Stomach (tissue), 9 donors: Measurements from ENCODE around the gene PKD1. TPM values are rescaled to one million over a fixed set of nuclear protein-coding genes. Genes with fewer than 3 reads are reported as not detected.

Source experiments
- DNase-seq, 2 donors: peaks; one replicate each; pipeline versions ENCODE4 v3.0.0 to v3.0.0-alpha.2; 2013 to 2019
- H3K27ac ChIP-seq, 5 donors: fragments of 200-600 bp in 4 of 5; sonication (generic) in 4 of 5; one replicate each; pipeline ENCODE4 v1.5.1; 2013 to 2019; ENCODE audit warnings: mild to moderate bottlenecking in 1 of 5, moderate library complexity in 1 of 5
- H3K27me3 ChIP-seq, 3 donors: fragments of 200-600 bp; sonication (generic); one replicate each; pipeline ENCODE4 v1.5.1; 2017 to 2019; ENCODE audit warnings: mixed run types in 1 of 3
- H3K36me3 ChIP-seq, 4 donors: fragments of 200-600 bp; sonication (generic); 1 replicate in 3 of 4; 2 replicates in 1 of 4; pipeline ENCODE4 v1.5.1; 2016 to 2019
- H3K4me1 ChIP-seq, 4 donors: fragments of 200-600 bp; sonication (generic); one replicate each; pipeline ENCODE4 v1.5.1; 2016 to 2019
- H3K4me3 ChIP-seq, 4 donors: fragments of 200-600 bp; sonication (generic) in 3 of 4; one replicate each; pipeline ENCODE4 v1.5.1; 2016 to 2019; ENCODE audit warnings: mild to moderate bottlenecking in 1 of 4
- H3K9me3 ChIP-seq, 4 donors: fragments of 200-600 bp; sonication (generic); one replicate each; pipeline ENCODE4 v1.5.1; 2016 to 2019
- EP300 ChIP-seq: sonication (generic); formaldehyde crosslinking; IDR thresholded peaks from one replicate; pipeline ENCODE4 v1.6.1; 2017; ENCODE audit warnings: antibody characterized with exemption
- POLR2A ChIP-seq, 4 donors: fragments of 450-650 bp; IDR thresholded peaks; one replicate each; pipeline ENCODE4 v1.6.1; 2016; ENCODE audit warnings: antibody characterized with exemption in 4 of 4, control low read depth in 2 of 4, mild to moderate bottlenecking in 1 of 4, moderate library complexity in 1 of 4
- POLR2AphosphoS5 ChIP-seq, 3 donors: sonication (generic); formaldehyde crosslinking; IDR thresholded peaks; one replicate each; pipeline ENCODE4 v1.6.1; 2016; ENCODE audit warnings: antibody characterized with exemption in 3 of 3
- WGBS, 5 donors: extraction: QIAGEN DNeasy Blood & Tissue Kit in 3 of 5; methylation state at CpG; one replicate each; pipeline versions ENCODE4 v1.1.5 to v1.1.7; 2013 to 2018; 5-methylcytosine and 5-hydroxymethylcytosine counted together
- intact Hi-C: fragments of 100-400 bp; cut with DNase I; formaldehyde crosslinking; loops from one replicate; pipeline ENCODE4 v1.15.1; 2023; ENCODE audit warnings: low total_unique reads
- polyA plus RNA-seq, 3 donors: library from polyadenylated mRNA; stranded (reverse); fragments of 200-250 nt; gene quantifications; one replicate each; pipeline ENCODE4 v1.2.3, GENCODE V29; 2013
- total RNA-seq, 5 donors: library from RNA; depleted of rRNA; stranded (reverse); fragments of >200 nt; gene quantifications; one replicate each; pipeline versions ENCODE4 v1.1.0 to v1.2.3, GENCODE V29; 2014 to 2016
- TF ChIP-seq, protein P1 (sequence below), 7 experiments: fragments of 450-650 bp in 4 of 7; fragments of 200-600 bp in 3 of 7; sonication (generic) in 3 of 7; IDR thresholded peaks; one replicate each; pipeline ENCODE4 v1.5.1; 2016 to 2019; ENCODE audit warnings: antibody characterized with exemption in 7 of 7, control low read depth in 2 of 7, mild to moderate bottlenecking in 1 of 7
- donor health status: healthy with polysubstance abuse.
- donor health status: Bipolar disorder and iron deficiency.
- donor health status: healthy.

Gene PKD1
- total and polyA plus RNA-seq, 8 donors: 10.4 to 776 (median 90.7) TPM

DNA sequence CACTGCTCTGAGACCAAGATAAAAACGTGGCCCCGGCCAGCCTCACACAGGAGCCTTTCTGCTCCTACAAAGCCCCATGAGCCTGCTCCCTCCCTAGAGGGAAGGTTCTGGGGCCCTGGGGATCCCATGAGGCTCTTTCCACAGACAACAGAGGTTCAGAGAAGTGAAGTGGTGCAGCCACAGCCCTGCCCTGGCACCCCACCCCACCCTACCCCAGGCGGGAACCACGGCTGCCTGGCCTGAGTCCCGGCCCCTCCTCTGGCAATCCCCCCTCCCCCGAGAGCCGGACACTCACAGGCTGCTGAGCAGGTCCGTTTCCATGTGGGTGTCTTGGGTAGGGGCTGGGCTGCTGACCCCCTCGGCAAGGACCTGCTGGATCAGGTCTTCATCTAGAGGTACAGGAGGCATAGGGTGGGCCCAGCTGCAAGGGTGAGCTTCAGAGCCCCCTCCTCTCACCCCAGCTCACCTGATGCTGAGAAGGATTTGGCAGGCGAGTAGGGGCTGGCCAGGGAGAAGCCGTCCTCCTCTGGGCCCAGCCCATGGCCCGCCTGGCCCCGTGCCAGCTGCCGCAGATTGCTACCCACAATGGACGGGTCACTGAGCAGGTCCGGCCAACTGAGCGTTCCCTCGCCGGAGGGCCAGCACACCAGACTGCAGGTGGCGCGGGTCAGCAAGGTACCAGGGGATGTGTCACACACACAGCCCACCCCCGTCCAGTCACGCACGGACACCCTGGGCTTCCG is 38.7 kb downstream of the PKD1 start:
- intact Hi-C loops: no loop called here
- Histone ChIP-seq H3K9me3 (no peaks in the 10 kb centered on the region), H3K4me1 (peaks cover 6 to 20% (median 13%) of the 10 kb centered on the region in 4 donors), H3K36me3 (peaks cover 60 to 95% (median 94%) of the 10 kb centered on the region in 4 donors), H3K27ac (no peak overlapping the region), H3K4me3 (no peak overlapping the region), H3K27me3 (no peaks in the 10 kb centered on the region)
- TF ChIP-seq POLR2A (IDR thresholded peaks at IDR 0.05): no peak
- no peak for TF ChIP-seq POLR2AphosphoS5 (IDR thresholded peaks at IDR 0.05)
- TF ChIP-seq, protein P1, sequence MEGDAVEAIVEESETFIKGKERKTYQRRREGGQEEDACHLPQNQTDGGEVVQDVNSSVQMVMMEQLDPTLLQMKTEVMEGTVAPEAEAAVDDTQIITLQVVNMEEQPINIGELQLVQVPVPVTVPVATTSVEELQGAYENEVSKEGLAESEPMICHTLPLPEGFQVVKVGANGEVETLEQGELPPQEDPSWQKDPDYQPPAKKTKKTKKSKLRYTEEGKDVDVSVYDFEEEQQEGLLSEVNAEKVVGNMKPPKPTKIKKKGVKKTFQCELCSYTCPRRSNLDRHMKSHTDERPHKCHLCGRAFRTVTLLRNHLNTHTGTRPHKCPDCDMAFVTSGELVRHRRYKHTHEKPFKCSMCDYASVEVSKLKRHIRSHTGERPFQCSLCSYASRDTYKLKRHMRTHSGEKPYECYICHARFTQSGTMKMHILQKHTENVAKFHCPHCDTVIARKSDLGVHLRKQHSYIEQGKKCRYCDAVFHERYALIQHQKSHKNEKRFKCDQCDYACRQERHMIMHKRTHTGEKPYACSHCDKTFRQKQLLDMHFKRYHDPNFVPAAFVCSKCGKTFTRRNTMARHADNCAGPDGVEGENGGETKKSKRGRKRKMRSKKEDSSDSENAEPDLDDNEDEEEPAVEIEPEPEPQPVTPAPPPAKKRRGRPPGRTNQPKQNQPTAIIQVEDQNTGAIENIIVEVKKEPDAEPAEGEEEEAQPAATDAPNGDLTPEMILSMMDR (IDR thresholded peaks at IDR 0.05): no peak
- no peak for TF ChIP-seq EP300
- peak in 1 of 2 donors; percentile 18 for DNase-seq
- WGBS, 5 donors: 45 to 73% (median 65%) methylated on average over 9 to 25 of the region's 25 CpGs

GRCh38 chr16:2095918-2096582 is 39.6 kb downstream of the PKD1 start:
- peaks cover 59 to 93% (median 92%) of the 10 kb centered on the region in 4 donors for H3K36me3 ChIP-seq
- TF ChIP-seq, protein P1 (IDR thresholded peaks at IDR 0.05): no peak
- TF ChIP-seq EP300 (no peak), POLR2A (IDR thresholded peaks at IDR 0.05) (no peak), POLR2AphosphoS5 (IDR thresholded peaks at IDR 0.05) (no peak)

GRCh38 chr16:2095315-2095853 is 40.3 kb downstream of the PKD1 start:
- no peak overlapping the region for H3K4me3 ChIP-seq
- H3K9me3 ChIP-seq: no peaks in the 10 kb centered on the region
- intact Hi-C loops: no loop called here
- 93 to 97% (median 96%) methylated on average over 26 of the region's 26 CpGs for WGBS, 5 donors
- H3K4me1 ChIP-seq: peaks cover 13 to 31% (median 24%) of the 10 kb centered on the region in 4 donors
- TF ChIP-seq POLR2AphosphoS5 (IDR thresholded peaks at IDR 0.05) (no peak), EP300 (no peak), POLR2A (IDR thresholded peaks at IDR 0.05) (no peak)
- DNase-seq: no peak
- H3K27ac ChIP-seq: no peak overlapping the region
- H3K27me3 ChIP-seq: no peaks in the 10 kb centered on the region
- H3K36me3 ChIP-seq: peaks cover 63 to 92% (median 90%) of the 10 kb centered on the region in 4 donors

More at GRCh38 chr16:2095918-2096582, 39.6 kb downstream of the PKD1 start:
- WGBS, 5 donors: 95 to 98% (median 96%) methylated on average over 21 to 23 of the region's 23 CpGs
- peaks cover 13 to 28% (median 20%) of the 10 kb centered on the region in 4 donors for H3K4me1 ChIP-seq
- no peaks in the 10 kb centered on the region for H3K27me3 ChIP-seq
- intact Hi-C loops: no loop called here
- no peak for DNase-seq
- H3K4me3 ChIP-seq: no peak overlapping the region
- H3K9me3 ChIP-seq: no peaks in the 10 kb centered on the region
- no peak overlapping the region for H3K27ac ChIP-seq

- Histone ChIP-seq H3K36me3 (peaks cover 64 to 92% (median 91%) of the 10 kb centered on the region in 4 donors), H3K4me3 (no peak overlapping the region), H3K27me3 (no peaks in the 10 kb centered on the region), H3K4me1 (peaks cover 13 to 44% (median 38%) of the 10 kb centered on the region in 4 donors), H3K27ac (no peak overlapping the region), H3K9me3 (no peaks in the 10 kb centered on the region)
- TF ChIP-seq POLR2A (IDR thresholded peaks at IDR 0.05) (no peak), POLR2AphosphoS5 (IDR thresholded peaks at IDR 0.05) (no peak), EP300 (no peak)
- TF ChIP-seq, protein P1 (IDR thresholded peaks at IDR 0.05): no peak
- no peak for DNase-seq
- WGBS, 5 donors: 88 to 100% (median 91%) methylated on average over 2 to 15 of the region's 15 CpGs
- intact Hi-C loops: no loop called here
Measured at GRCh38 chr16:2093793-2094192, 41.9 kb downstream of the PKD1 start.
